ENCODE data around the gene PDIA2.
"Not testable (repeated sequence)": the region's sequence is repeated elsewhere in the genome, so short reads cannot be mapped to it uniquely, and the experiment has no call there.

PDIA2 gene

GRCh38 chr16:255183-255582 is 27.8 kb upstream of the PDIA2 start:
- TF ChIP-seq TCF4 (CRISPR knock-in tag; IDR thresholded peaks at IDR 0.05; ENCODE audit: borderline replicate concordance) (no peak), ISL1 (CRISPR knock-in tag; IDR thresholded peaks at IDR 0.05) (no peak), ZC3H10 (CRISPR knock-in tag; IDR thresholded peaks at IDR 0.05) (no peak), CSDC2 (CRISPR knock-in tag; IDR thresholded peaks at IDR 0.05) (no peak), OSR1 (CRISPR knock-in tag; IDR thresholded peaks at IDR 0.05) (no peak), GLIS3 (CRISPR knock-in tag; IDR thresholded peaks at IDR 0.05) (no peak), ZNF565 (CRISPR knock-in tag; conservative IDR thresholded peaks at IDR 0.05; ENCODE audit: low read depth) (no peak), RARB (CRISPR knock-in tag; IDR thresholded peaks at IDR 0.05) (no peak), ARNTL (CRISPR knock-in tag; IDR thresholded peaks at IDR 0.05; ENCODE audit: borderline replicate concordance, low read depth) (no peak), ESRRG (CRISPR knock-in tag; IDR thresholded peaks at IDR 0.05) (no peak), POU6F1 (CRISPR knock-in tag; IDR thresholded peaks at IDR 0.05; ENCODE audit: borderline replicate concordance, low read depth) (no peak), CREB5 (CRISPR knock-in tag; IDR thresholded peaks at IDR 0.05; ENCODE audit: low read depth) (no peak), TSHZ2 (CRISPR knock-in tag; IDR thresholded peaks at IDR 0.05) (no peak), BACH2 (CRISPR knock-in tag; IDR thresholded peaks at IDR 0.05; ENCODE audit: borderline replicate concordance) (no peak), ZNF8 (CRISPR knock-in tag; IDR thresholded peaks at IDR 0.05) (no peak)
- ATAC-seq: no peak

- ATAC-seq: not testable (repeated sequence)
Measured at GRCh38 chr16:258091-258490, 24.9 kb upstream of the PDIA2 start.

GRCh38 chr16:259226-259625 is 23.7 kb upstream of the PDIA2 start:
- TF ChIP-seq TCF4 (CRISPR knock-in tag; IDR thresholded peaks at IDR 0.05; ENCODE audit: borderline replicate concordance) (no peak), ZNF8 (CRISPR knock-in tag; IDR thresholded peaks at IDR 0.05) (no peak), CREB5 (CRISPR knock-in tag; IDR thresholded peaks at IDR 0.05; ENCODE audit: low read depth) (no peak), POU6F1 (CRISPR knock-in tag; IDR thresholded peaks at IDR 0.05; ENCODE audit: borderline replicate concordance, low read depth) (no peak), CSDC2 (CRISPR knock-in tag; IDR thresholded peaks at IDR 0.05) (no peak), PPARA (CRISPR knock-in tag; IDR thresholded peaks at IDR 0.05; ENCODE audit: borderline replicate concordance) (no peak), TOX (CRISPR knock-in tag; IDR thresholded peaks at IDR 0.05; ENCODE audit: borderline replicate concordance) (no peak), CSRNP3 (CRISPR knock-in tag; IDR thresholded peaks at IDR 0.05) (no peak), ZFP3 (CRISPR knock-in tag; IDR thresholded peaks at IDR 0.05) (no peak), ZC3H10 (CRISPR knock-in tag; IDR thresholded peaks at IDR 0.05) (no peak), RARB (CRISPR knock-in tag; IDR thresholded peaks at IDR 0.05) (no peak), ARNTL (CRISPR knock-in tag; IDR thresholded peaks at IDR 0.05; ENCODE audit: borderline replicate concordance, low read depth) (no peak), OSR1 (CRISPR knock-in tag; IDR thresholded peaks at IDR 0.05) (no peak), ISL1 (CRISPR knock-in tag; IDR thresholded peaks at IDR 0.05) (no peak), PATZ1 (CRISPR knock-in tag; IDR thresholded peaks at IDR 0.05; ENCODE audit: borderline replicate concordance) (no peak)
- ATAC-seq: no peak

Measured in SK-N-SH treated with all-trans-retinoic acid at 6 μM for 48 hours (cell line).